22Rv1 (cell line): Measurements from ENCODE around the gene XXYLT1.

Source experiments
- ZFX ChIP-seq: fragments of 450-650 bp; IDR thresholded peaks from 2 replicates; pipeline ENCODE4 v1.6.1; 2017; ENCODE audit warnings: antibody characterized with exemption, borderline replicate concordance
- TF ChIP-seq, protein P1 (sequence below): fragments of 450-650 bp; IDR thresholded peaks from 2 replicates; pipeline ENCODE4 v1.5.1; 2017; ENCODE audit warnings: mild to moderate bottlenecking

GRCh38 chr3:195060531-195061291 lies 210.2 kb downstream of the XXYLT1 start:
- TF ChIP-seq, protein P1, sequence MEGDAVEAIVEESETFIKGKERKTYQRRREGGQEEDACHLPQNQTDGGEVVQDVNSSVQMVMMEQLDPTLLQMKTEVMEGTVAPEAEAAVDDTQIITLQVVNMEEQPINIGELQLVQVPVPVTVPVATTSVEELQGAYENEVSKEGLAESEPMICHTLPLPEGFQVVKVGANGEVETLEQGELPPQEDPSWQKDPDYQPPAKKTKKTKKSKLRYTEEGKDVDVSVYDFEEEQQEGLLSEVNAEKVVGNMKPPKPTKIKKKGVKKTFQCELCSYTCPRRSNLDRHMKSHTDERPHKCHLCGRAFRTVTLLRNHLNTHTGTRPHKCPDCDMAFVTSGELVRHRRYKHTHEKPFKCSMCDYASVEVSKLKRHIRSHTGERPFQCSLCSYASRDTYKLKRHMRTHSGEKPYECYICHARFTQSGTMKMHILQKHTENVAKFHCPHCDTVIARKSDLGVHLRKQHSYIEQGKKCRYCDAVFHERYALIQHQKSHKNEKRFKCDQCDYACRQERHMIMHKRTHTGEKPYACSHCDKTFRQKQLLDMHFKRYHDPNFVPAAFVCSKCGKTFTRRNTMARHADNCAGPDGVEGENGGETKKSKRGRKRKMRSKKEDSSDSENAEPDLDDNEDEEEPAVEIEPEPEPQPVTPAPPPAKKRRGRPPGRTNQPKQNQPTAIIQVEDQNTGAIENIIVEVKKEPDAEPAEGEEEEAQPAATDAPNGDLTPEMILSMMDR: no peak
- TF ChIP-seq ZFX: no peak
